Left forelimb (tissue), 1 donor: ENCODE data around the gene KIF6.

Source experiments
- DNase-seq: peaks from one replicate; pipeline ENCODE4 v3.0.0-alpha.2; 2018; ENCODE audit warnings: low spot score

Gene KIF6

GRCh38 chr6:39593646-39594045, 131.6 kb downstream of the KIF6 start:
- no peak for DNase-seq

GRCh38 chr6:39590871-39591393, 134.3 kb downstream of the KIF6 start:
- no peak for DNase-seq

GRCh38 chr6:39587080-39587479, 138.1 kb downstream of the KIF6 start:
- no peak for DNase-seq

GRCh38 chr6:39585641-39586040, 139.6 kb downstream of the KIF6 start:
- DNase-seq = no peak

- DNase-seq = no peak
Observed at GRCh38 chr6:39577446-39578165, 147.6 kb downstream of the KIF6 start.

GRCh38 chr6:39576556-39577303, 148.5 kb downstream of the KIF6 start:
- DNase-seq = no peak

GRCh38 chr6:39574991-39575390, 150.2 kb downstream of the KIF6 start:
- no peak for DNase-seq

GRCh38 chr6:39573541-39573940, 151.7 kb downstream of the KIF6 start:
- no peak for DNase-seq

- no peak for DNase-seq
Observed at GRCh38 chr6:39572661-39573340, 152.4 kb downstream of the KIF6 start.

- DNase-seq = no peak
Observed at GRCh38 chr6:39568896-39569295, 156.3 kb downstream of the KIF6 start.

- no peak for DNase-seq
Observed at GRCh38 chr6:39567091-39567490, 158.1 kb downstream of the KIF6 start.

GRCh38 chr6:39566456-39566855, 158.8 kb downstream of the KIF6 start:
- no peak for DNase-seq

- no peak for DNase-seq
Observed at GRCh38 chr6:39565956-39566355, 159.3 kb downstream of the KIF6 start.

- DNase-seq = no peak
Observed at GRCh38 chr6:39563566-39564311, 161.5 kb downstream of the KIF6 start.

- no peak for DNase-seq
Observed at GRCh38 chr6:39561536-39562266, 163.5 kb downstream of the KIF6 start.

- no peak for DNase-seq
Observed at GRCh38 chr6:39560915-39561314, 164.3 kb downstream of the KIF6 start.

- DNase-seq = no peak
Observed at GRCh38 chr6:39558591-39559190, 166.5 kb downstream of the KIF6 start.

GRCh38 chr6:39558079-39558478, 167.1 kb downstream of the KIF6 start:
- DNase-seq = no peak

- DNase-seq = no peak
Observed at GRCh38 chr6:39555136-39555535, 170.1 kb downstream of the KIF6 start.

- no peak for DNase-seq
Observed at GRCh38 chr6:39553860-39554802, 171.1 kb downstream of the KIF6 start.
